IPS DF 4.7 (cell line): ENCODE data around the gene DNAJB6.
"Not testable (repeated sequence)": the region's sequence is repeated elsewhere in the genome, so short reads cannot be mapped to it uniquely, and the experiment has no call there.

ENCODE experiments used
- DNase-seq: peaks from one replicate; pipeline ENCODE4 v3.0.0-alpha.2; 2013; ENCODE audit warnings: low spot score; ENCODE audit errors: extremely low read depth

Gene DNAJB6

DNA sequence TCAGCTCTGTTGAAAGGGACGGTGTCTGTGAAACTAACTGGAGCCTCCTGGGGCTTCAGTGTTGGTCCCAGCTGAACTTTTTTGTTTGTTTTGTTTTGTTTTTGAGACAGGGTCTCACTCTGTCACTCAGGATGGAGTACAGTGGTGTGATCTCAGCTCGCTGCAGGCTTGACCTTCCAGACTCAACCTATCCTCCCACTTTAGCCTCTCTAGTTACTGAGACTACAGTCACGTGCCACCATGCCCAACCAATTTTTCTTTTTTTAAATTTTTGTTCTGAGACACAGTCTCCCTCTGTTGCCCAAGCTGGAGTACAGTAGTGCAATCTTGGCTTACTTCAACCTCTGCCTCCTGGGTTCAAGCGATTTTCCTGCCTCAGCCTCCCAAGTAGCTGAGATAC is 13.4 kb upstream of the DNAJB6 start:
- DNase-seq, result no peak

DNA sequence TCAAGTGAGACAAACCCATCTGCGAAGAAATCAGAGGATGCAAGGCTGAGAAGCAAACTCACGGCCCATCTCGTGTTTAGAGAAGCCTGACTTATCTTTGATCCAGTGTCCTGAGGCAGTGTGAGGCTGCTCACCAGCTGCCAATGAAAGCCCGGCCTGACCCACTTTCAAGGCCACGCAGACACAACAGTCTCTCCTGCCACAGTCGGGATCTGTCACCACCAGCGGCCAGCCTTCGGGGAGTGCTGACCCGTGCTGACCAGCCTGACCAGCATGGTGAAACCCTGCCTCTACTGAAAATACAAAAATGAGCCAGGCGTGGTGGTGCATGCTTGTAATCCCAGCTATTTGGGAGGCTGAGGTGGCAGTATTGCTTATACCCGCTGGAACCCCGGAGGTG is 7.4 kb upstream of the DNAJB6 start:
- DNase-seq, result no peak

DNA sequence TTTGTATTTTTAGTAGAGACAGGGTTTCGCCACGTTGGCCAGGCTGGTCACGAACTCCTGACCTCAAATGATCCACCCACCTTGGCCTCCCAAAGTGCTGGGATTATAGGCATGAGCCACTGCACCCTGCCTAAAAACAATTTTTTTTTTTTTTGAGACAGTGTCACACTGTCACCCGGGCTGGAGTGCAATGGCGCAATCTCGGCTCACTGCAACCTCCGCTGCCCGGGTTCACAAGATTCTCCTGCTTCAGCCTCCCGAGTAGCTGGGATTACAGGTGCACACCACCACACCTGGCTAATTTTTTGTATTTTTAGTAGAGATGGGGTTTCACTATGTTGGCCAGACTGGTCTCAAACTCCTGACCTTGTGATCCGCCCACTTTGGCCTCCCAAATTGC is 6.2 kb upstream of the DNAJB6 start:
- not testable (repeated sequence) for DNase-seq

DNA sequence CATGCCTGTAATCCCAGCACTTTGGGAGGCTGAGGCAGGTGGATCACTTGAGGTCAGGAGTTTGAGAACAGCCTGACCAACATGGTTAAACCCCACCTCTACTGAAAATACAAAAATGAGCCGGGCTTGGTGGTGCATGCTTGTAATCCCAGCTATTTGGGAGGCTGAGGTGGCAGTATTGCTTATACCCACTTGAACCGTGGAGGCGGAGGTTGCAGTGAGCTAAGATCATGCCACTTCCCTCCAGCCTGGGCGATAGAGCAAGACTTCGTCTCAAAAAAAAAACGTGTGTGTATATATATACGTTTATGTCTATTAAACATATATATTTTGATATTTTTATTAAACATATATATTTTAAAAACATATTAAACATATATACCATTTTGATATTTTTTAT is 5.8 kb upstream of the DNAJB6 start:
- not testable (repeated sequence) for DNase-seq

DNA sequence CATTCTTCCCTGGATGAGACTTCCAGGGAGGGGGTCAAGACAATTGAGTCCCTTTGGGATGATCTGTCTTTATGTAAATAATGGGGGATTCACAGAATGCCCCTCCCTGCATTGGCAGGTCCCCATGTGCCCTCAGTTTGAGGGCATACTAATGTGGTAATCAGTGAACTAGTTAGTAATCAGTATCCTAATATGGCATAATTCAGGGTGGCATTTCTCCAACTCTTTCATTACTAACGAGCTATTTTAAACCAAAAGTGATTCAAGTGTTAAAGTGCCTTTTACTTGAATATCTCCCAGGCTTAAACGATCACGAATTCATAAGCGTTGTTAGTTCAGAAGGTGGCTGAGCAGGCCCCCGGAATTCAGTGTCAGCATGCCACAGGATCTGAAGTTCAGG is 1.6 kb upstream of the DNAJB6 start:
- no peak for DNase-seq

DNA sequence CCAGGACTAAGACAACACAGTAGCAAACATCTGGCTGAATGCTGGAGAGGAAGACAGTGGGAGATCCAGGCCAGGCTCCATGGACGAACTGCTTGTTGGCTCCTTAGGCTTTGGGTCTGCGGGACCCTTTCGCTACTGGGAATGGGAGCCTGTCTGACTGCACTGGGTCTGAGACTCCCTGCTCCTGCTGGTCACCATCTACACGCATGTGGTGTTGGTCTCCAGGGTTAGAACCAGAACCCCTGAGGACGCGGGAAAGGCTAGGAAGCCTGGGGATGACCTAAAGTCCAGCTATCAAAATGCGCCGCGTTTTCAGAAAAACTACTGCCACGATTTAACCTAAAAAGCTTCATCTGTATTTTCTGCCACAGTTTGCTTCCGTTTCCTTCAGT is 817 bp upstream of the DNAJB6 start:
- no peak for DNase-seq

DNA sequence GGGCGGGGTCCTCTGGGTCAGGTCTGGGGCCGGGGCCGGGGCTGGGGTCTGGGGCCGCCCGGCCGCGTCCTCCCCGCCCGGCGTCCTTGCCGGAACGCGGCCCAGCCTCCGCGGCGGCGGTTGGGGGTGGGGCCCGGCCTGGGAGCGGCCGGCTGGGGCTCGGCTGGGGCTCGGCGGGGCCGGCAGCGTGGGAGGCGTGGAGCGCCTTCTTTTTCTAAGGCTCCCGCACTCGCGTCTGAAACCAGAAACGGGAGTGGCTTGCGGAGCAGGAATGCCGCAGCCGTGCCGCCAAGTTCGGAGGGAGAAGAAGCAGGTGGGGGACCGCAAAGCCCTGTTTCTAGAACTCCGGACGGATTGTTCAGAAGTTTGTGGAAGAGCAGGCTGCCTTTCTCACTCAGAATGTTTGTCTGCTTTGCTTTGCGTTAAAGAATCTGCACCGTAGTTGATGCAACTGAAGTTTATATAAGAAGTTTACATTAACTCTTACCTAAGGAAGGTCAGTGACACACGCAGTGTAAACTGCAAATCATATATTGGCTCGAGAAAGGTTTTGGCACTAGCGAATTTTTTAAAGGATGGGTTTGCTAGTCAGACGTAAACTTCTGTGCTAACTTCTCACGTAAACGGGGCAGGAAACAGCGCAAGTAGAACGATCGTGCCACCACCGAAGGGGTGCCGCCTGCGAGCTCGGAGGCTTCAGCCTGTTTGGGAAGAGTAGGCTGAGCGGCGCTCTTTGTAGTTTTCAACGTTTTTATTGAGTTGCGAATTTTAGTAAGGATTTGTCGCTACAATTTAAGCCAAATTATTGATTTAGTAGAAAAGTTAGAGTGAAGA is 729 bp downstream of the DNAJB6 start:
- no peak for DNase-seq

DNA sequence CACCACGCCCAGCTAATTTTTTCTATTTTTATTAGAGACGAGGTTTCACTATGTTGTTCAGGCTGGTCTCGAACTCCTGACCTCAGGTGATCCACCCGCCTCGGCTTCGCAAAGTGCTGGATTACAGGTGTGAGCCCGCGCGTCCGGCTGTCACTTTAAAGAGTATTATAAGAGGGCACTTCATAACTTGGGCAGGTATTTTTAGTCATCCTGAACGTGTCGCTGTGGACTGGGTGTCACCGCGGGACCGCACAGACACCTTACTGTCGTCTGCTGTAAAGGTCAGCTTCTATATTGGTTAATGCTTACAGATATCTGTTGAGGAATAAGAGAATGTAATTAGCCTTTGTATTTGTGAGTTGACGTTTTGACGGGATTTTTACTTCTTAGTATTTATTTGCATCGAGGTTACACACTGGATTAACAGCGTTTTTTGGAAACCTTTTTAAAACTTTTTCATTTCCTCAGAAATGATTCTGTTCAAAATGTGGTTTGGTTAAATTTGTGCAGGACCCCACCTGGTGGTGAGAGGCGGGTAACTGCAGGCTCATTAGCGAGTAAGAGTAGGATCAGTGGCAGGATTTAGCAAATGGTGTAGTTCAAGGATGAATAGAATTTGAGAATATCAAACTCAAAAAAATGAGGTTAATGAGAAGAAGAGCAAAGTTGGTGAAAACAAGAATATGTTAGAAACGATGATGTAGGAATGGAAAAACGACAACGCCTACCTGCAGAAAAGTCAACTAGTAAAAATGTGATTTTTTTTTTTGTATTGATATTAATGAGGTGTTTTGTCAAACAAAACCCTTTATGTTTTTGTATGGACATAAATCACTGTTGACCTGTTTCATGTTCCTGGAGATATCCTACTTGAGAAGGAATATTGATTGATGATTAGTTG is 3.2 kb downstream of the DNAJB6 start:
- DNase-seq, result no peak

DNA sequence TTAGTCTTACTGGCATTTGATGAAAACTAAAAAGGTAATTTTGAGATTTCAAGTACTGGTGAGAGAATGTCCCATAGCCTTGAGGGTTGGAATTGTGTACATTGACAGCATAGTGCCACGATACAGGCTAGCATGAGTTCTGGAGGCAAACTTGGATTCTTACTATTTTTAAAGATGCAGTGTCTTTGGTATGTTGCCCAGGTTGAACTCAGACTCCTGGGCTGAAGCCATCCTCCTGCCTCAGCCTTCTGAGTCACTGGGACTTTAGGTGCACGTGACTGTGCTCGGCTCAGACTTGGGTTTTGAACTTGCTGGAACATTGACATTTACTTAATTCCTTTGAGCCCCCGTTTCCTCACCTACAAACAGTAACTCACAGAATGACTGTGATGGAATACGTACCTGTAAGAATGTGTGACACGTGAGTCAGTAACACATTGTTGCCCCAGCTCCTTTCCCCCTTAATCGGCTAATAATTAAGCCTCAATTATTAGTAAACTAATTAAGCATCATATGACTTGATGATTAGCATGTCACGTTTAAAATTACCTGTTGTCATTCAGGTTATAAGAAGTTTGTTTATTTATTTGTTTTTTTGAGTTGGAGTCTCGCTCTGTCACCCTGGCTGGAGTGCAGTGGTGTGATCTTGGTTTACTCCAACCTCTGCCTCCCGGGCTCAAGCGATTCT is 10.6 kb downstream of the DNAJB6 start:
- DNase-seq, result no peak

DNA sequence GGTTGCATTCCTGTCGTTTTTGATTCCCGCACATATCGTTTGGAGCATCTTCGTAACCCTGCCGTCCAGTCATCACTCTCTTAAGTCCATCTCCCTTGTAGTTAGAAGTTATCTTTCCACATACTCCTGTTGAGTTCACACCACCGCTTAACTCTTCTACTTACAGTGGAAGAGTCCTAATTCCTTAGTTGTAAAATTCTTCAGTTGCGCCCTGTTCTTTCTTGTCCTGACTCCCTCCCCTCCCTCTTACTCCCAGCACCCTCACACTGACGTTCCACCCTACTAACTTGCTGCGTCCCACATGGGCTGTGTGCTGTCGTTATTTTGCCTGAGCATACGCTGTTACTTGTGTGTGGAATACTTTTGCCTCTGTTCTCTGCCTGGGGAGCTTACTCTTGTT is 11.7 kb downstream of the DNAJB6 start:
- no peak for DNase-seq

DNA sequence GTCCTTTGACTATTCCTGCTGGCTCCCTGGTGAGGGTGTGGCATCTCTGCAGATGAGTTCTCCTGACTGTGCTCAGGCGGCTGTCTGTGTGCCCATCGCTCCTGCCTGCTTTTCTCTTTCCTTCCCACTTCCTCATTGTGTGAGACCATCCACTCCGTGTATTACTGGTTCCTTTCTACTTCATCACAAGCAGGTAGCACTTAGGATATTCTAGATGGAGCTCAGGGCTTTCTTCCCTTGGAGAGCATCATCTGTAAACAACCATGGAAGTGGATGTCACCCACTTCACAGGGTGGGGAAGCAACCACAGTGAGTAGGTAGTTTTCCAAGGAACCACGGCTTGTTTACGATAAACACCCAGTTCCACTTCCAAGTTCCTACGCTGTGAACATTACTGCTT is 15.7 kb downstream of the DNAJB6 start:
- no peak for DNase-seq

DNA sequence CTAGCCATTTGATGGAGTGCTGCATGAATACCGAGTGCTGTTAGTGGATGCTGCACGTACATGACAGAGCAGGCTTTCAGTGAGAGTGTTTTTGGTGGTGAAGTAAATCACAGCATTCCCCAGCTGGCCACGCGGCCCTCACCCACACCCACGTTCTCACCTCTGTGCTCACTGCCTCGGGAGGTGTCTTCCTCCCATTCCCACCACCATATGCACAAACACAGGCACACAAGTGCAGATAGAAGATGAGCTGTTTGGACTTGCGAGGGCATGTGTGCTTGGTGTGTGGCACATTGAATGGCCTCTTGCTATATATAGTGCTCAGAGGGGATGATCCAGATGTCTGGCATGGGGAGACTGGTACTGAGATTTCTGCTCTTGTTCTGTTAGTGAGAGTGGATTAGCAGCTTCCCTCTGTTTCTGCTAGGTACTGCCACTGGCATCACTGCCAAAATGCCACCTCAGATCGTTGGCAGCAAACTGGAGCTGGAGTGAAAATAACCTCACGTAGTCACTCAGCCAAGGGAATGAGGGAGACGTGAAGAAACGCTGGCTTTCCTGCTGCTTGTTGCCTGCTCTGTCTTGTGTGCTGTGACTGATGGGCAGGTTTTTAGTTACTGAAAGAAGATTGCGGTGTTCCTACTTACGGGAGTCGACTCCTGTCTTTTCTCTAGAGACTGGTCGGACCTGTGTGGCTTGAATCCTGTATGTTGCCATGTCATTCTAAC is 19.1 kb downstream of the DNAJB6 start:
- DNase-seq, result no peak

DNA sequence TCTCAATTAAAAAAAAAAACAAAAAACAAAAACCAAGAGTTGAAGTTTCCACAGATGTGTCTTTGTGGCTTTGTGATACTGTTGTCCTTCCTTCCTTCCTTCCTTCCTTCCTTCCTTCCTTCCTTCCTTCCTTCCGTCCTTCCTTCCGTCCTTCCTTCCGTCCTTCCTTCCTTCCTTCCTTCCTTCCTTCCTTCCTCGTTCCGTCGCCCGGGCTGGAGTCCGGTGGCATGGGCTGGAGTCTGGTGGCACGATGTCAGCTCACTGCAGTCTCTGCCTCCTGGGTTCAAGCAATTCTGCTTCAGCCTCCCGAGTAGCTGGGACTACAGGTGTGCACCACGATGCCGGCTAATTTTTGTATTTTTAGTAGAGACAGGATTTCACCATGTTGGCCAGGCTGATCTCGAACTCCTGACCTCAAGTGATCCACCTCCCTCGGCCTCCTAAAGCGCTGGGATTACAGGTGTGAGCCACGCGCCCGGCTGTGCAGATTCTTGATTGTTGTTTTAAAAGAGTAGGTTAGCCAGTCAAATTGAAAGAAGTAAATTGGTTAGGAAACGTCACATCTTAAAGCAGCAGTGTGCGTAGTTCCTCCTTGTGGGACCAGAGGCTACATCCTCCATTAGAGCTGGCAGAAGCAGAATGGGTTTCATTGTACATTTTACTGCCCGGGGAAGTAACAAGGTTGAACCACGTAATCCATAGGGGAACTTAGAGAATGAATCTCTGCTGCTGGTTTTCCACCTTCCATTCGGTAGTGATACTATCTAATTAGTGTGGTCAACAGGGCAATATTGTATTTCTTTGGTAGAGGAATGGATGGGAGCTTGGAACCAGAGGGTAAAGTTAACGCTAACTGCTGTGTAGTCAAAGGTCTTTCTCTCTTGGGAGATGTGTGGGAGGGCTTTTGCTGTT is 20.6 kb downstream of the DNAJB6 start:
- DNase-seq, result no peak

DNA sequence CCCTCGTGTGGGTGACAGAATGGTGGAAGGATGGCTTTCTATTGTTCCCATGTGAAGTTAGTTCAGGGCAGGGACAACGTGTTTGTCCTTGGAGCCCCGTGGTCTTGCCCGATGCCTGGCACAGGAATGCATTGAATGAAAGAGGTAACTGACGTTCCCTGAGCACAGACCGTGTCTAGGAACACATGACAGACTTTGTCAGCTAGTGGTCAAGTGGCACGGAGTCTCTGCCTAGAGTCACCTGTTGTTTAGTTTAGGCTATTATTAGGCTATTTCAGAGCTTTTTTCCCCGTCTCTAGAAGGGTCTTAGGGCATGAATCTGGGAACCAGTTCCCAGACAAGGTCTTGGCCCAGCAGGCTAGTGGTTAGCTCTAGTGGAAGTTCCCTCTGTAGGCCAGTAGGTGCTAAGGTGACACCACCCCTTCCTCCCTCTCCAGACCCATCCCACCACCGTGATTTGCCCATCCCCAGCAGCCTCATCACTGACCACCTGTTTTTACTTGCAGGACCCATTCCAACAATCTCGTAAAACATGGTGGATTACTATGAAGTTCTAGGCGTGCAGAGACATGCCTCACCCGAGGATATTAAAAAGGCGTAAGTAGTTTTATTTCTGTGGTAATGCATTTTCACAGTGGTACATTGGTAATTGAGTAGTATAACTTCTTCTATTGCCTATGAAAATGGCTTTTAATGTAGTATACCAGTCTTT is 21.4 kb downstream of the DNAJB6 start:
- DNase-seq, result no peak

DNA sequence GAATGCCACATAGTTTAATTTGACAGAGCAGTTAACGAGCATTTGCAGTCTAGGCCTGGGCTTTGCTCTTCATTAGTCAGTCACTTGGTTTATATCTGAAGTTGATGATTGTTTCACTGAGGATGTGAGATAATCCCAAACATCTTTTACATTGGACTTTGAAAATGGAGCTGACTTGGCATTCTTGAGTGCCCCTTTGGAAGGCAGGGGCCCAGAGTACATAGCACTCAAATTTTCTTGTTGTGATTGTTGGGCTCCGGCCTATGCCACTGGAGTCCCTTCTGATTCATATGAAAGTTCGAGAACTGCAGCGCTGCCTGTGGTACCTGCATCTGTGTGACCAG is 21.9 kb downstream of the DNAJB6 start:
- DNase-seq, result no peak

DNA sequence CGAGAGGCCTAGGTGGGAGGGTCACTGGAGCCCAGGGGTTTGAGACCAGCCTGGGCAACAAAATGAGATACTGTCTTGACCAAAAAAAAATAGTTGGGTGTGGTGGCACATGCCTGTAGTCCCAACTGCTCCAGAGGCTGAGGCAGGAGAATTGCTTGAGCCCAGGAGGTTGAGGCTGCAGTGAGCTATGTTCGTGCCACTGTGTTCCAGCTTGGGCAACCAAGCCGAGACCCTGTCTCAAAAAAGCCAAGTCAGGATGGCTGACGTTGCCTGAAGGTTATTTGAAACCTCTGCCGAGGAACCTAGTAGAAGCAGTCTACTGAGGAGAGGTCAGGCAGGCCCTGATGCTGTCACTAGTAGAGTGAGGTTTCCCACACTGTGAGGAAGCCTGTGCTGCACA is 22.8 kb downstream of the DNAJB6 start:
- no peak for DNase-seq

DNA sequence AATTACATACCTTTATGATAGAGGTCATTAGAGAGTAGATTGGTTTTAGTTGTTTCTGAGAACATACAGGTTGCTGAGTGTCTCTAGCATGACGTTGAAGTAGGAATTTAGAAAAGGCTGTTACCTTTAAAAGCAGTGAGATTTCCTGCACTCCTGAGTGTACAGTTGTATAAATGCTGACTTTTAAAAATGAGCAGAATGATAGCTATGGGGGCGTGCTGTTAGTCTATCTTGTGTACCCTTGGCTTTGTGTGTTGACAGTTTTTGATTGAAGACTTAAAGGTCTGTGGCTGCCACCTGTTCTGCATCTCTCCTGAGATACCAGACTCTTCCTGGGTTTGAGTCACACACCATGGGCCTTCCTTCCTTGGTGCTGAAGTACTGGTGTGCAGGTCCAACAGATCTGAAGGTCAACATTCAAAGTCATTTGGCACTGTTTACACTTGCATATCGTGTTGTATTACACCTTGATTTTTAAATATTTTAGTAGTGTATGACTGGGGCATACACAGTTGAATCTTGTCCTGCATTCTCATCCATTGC is 23.8 kb downstream of the DNAJB6 start:
- DNase-seq, result no peak

DNA sequence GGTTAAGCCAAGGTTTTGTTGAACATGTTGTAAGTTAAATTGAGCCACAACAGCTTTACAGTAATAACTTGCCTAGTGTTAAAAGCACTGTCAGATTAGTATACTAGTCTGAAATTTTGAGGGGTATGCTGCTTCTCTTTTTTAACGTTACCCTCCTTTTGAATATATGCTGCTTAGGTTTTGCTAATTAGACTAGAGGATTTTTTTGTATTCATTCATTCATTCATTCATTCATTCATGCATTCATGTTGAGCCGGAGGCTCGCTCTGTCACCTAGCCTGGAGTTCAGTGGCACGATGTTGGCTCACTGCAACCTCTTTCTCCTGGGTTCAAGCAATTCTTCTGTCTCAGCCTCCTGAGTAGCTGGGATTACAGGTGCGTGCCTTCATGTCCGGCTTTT is 24.7 kb downstream of the DNAJB6 start:
- no peak for DNase-seq

DNA sequence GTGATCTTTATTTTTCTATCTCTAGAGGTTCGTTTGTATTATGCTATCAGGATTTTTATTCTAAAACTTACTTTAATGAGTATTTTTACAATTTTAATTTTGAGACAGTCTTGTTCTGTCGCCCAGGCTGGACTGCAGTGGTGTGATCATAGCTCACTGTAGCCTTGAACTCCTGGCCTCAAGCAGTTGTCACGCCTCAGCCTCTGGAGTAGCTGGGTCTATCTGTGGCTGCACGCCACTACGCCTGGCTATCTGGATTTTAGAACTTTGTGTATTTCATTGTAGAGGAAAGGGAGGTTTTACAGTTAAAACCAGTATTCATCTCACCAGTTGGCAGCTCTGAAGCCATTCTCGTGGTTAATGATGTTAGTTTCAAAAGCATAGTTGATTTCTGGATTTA is 25.9 kb downstream of the DNAJB6 start:
- DNase-seq, result no peak

DNA sequence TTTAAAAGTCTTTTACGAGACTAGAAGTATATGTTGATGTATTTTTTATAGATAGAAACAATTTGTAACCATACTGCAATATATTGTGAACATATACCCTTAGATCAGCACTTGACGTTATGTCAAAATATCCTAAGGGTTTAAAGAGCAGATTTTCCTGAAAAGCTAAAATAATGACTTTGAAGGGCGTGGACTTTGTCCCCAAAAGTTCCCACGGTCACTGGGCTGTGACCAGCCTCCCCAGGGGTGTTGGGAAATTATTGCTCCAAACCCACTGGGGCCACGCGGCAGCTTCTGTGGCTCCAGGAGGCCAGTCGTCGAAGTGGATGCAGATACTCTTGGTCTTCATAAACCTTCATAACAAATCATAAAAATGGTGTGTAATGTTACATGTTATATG is 29.9 kb downstream of the DNAJB6 start:
- DNase-seq, result no peak
